Hematopoietic multipotent progenitor cell treated with erythropoietin and hydrocortisone succinate and interleukin-3 and kit ligand, for 15 days (in vitro differentiated cells): ENCODE data around the gene ERGIC2.
A peak's percentile ranks its signal among the peaks of the same experiment; 100 is the strongest.

Experiments
- DNase-seq: peaks from one replicate; pipeline ENCODE4 v3.0.0-alpha.2; 2015; ENCODE audit warnings: low spot score

Gene ERGIC2

GRCh38 chr12:29374913-29375312 lies 6.1 kb downstream of the ERGIC2 start:
- no peak for DNase-seq

GRCh38 chr12:29374012-29374411 lies 7.0 kb downstream of the ERGIC2 start:
- no peak for DNase-seq

GRCh38 chr12:29365091-29365490 lies 15.9 kb downstream of the ERGIC2 start:
- DNase-seq = no peak

GRCh38 chr12:29354954-29355353 lies 26.0 kb downstream of the ERGIC2 start:
- no peak for DNase-seq

- peak; percentile 36 for DNase-seq
Observed at GRCh38 chr12:29350080-29350479, 30.9 kb downstream of the ERGIC2 start.

DNA sequence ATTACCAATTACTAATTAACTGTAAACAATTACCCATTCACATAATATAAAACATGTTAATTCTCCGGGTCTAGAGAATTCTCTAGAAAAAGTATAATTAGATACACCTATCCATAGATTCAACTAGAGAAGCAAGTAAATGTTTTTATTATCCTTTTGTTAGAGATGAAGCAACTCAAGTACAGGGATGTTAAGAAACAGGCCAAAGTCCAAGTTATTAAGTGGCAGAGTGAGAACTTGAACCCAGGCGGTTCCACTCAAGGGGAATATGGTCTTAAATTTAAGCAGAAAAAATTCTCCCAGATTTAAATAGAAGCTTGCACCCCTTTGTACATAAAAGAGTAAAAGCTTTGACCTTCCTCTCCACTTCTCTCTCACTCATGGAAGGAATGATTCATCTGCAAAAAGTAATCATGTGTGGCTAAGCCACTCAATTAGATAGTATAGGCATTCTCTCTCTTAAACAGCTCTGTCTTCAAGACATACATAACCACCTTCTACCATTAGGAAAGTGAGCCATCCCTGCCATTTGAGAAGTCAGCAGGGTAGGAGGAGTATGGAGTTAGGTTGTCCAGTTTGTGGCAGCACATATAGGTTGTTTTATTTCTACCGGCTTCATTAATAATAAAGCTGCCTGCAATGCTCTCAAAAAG lies 34.1 kb downstream of the ERGIC2 start:
- no peak for DNase-seq

DNA sequence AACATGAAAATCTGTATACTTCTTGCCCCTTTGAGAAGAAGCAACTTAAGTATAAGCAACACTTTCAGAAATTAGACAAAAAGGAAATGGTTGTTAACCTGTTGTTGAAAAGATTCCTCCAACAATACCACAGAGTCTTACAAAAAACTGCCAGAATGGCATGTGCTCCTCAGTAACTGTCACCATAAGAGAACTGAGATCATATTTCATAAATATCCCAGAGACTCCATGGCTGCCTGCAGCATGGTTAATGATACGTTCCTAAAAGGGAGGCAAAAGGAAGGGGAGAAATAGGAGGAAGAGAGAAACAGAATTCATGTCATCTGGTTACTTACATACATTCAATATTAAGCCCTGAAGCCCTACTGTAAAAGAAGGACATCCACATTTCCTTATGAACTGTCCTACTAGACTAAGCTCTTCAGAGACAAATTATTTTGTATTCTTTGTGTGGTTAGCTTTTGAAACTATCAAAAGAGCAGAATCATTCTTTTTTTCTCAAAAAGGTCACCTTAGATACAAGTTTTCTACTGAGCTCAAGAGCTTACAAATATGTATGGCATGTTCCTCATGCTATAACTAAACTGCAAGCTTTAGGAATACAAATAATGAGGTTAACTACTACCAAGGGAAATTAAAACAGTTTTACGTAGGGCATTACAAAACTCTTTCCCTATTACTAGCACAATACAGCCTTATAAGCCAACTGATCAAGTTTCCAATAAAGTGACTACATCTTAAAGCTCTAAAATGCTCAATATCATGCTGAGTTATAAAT lies 37.8 kb downstream of the ERGIC2 start:
- no peak for DNase-seq

DNA sequence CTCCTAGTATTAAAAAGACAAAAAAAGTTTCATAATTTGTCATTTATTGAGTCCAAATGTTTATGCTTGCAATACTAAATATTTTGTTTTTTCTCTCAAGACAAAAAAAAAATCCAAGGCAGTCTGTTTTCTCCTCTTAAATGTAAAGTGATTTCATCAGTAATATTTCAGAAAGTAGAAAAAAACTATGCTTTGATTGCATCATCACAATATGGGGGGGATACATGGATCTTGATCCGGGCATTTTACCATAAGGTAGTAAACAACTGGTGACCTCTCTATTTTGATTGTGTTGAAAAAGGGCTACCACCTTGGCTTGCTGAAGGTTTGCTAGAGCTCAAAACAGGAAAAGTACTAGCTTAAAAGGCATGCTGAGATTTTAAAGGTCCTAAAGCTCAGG lies 43.6 kb downstream of the ERGIC2 start:
- no peak for DNase-seq

- no peak for DNase-seq
Observed at GRCh38 chr12:29334937-29335336, 46.0 kb downstream of the ERGIC2 start.

DNA sequence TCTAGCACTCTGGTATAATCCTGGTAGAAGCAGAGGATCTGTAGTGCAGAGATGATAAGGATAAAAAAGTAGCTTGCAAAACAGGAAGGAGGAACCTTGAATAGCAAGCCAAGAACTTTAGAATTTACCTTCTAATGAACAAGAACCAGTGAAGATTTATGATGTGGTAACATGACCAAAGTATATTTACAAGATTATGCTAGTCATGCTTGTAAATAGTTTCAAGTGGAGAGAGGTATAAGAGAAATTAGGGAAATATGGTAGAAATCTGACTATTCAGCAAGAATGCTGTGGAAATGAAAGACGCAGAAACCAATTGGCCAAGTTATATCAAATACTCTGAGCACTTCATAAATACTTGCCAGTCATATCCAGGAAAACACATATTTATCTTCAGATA lies 47.8 kb downstream of the ERGIC2 start:
- DNase-seq = no peak

- DNase-seq = no peak
Observed at GRCh38 chr12:29329411-29329810, 51.6 kb downstream of the ERGIC2 start.

DNA sequence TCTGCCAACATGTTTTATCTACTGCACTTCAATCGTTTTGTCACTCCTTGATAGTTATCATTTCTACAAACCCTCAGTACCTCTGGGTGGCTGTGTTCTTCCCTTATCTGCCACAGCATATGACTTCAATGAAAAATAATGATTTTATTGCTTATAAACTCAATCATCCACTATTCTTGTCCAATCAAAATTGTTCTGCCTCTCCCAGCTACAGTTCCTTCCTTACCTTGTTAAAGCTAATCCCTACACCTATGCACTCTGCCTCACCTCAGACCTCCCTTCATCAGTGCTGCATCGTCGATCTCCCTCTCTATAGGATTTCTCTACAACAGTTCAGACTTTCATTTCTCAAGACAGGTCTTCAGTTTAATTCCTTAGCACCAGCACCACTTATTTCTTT lies 58.8 kb downstream of the ERGIC2 start:
- no peak for DNase-seq

- no peak for DNase-seq
Observed at GRCh38 chr12:29320295-29321085, 60.5 kb downstream of the ERGIC2 start.

DNA sequence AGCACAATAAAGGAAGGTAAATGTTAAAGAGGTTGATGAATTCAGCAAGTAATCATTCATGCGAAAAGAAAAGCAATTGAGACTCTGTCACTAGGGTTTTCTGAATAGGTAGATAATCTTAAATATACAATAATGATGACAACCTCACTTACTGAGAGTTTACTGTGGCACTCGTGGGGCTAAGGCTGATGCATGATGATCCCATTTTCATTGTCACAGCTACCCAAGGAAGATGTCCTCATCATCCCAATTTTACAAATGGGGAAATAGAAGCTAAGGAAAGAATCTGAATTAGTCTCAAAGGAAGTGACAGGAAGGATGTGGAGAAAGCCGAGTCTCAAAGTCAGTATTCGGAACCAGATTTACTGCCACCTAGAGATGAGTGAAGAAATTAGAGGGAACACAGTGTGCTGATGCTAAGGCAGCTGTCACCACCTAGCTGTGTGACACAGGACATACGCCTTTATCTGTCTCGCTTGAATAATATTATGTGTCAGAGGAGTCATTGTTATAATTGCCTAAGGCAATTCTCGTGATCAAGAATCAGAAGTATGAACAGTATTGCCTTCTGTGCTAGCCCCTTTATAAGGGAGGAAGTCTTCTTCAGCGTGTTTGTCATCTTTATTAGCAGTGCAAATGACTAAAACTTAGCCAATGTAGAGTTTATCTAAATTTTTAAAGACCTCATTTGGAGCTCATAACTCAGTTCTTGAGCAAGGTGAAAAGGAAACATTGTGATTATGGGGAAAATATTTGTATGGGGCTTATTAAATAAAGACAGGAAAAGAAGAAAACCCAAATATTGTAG lies 63.2 kb downstream of the ERGIC2 start:
- peak; percentile 11 for DNase-seq

DNA sequence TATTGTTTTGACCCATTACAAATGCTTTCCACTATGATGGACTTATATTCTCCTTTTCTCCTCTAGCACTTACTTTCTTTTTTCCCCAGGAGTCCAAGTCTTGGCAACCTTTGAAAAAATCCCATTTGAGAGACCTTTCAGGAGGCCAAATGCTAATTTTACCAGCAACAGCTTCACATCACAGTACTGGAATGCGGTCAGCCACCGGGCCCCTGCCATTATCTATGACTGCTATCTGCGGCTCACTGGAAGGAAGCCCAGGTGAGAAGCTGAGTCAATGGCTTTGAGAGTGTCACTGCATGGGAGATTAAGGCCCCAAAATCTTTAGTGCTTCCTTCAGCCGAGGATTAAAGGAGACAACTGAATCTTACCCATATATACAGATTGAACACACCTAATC lies 64.2 kb downstream of the ERGIC2 start:
- DNase-seq = no peak

DNA sequence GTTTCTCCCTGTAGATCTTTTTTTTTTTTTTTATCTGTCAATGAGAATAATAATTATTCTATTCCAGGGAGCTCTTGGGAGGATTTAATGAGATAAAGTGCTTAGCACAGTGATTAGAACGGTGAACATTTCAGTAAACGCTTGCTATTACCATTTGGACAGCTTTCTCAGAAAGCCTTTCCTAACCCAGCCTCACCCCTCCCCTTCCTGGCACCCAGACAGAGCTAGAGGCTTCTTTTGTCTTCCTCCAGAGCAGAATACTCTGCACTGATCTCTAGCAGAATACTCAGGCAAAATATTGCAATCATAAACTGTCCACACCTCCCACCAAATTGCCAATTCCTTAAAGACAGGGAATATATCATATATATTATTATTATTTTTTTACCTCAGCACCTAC lies 66.6 kb downstream of the ERGIC2 start:
- no peak for DNase-seq

DNA sequence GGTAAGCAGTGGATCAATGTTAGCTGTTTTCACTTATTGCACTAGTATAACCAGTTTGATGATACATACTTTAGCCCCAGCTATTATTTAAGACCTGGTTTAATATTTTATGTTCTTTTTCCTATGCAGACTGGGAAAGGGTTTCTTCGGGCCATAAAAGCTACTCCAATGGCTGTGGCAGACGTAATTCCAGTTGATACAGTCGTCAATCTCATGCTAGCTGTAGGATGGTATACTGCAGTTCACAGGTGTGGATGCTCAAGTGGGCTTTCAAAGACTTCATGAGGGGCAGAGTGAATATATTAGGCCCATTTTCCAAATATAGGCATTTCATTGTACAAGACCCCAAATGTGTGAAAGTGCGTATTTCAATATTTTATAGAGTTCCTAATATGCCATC lies 70.1 kb downstream of the ERGIC2 start:
- no peak for DNase-seq

DNA sequence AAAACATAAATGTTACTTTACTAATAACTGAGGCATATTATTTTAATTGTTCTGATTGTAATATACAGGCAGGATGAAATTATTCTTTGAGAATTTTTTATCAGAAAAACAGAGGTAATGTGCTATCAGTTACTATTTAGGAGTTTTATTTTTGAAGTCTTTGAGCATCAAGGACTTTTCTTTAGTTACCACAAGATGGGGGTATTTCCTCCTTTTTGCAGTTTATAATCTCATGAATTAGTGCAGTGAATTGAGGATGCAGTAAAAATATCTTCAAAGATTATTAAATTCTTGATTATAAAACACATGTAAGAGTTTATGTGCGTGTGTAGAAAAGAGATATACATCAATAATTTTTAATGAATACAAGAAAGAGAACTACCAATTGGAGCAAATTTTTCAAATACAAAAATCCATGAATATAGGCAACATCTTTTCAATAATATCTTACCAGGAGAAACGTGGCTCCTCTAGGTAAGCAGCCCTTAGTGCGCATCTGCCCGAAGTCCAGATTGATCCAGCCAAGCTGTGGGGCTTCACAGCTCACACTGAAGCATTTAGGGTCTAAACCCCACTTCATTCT lies 71.6 kb downstream of the ERGIC2 start:
- DNase-seq = no peak

GRCh38 chr12:29306682-29307081 lies 74.3 kb downstream of the ERGIC2 start:
- no peak for DNase-seq

DNA sequence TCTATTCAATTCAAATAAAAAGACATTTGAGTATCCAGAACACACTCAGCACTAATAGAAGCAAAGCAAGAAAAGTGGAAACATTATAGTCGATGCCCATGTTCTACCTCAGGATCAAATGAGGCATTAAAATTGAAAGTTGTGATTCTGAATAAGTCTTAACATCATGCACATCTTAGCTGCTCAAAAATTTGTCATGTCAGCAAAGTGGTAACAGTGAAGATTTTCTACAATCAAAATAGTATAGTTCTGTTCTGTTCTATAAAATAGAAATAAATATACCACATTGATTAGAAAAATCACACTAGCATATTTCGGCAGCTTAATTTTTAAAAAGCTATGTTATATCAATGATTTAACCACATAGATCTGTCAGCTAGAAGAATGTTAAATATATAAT lies 74.7 kb downstream of the ERGIC2 start:
- DNase-seq = no peak

GRCh38 chr12:29304388-29304787 lies 76.6 kb downstream of the ERGIC2 start:
- no peak for DNase-seq

DNA sequence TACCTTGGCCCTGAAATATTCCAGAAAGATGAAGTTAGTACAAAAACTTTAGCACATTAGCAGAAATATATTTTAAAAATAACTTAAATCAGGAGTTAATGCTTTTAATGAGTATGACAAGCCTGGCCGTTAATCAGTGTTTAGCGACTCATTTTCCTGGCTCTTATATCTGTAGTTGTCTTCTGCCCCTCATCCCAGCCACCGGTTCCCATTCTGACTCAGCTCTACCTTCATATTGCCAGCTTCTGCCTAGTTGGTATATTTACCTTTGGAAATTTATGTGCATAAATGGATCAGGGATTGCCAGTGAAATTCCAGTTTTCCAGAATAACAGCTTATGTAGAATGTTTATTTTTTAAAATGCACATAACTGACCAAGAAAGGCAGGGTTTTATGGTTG lies 79.9 kb downstream of the ERGIC2 start:
- no peak for DNase-seq
